NCI-H2107 treated with DMSO at 0.1 percent for 48 hours (cell line): ENCODE data around the gene LRG1.

Experiments used
- DNase-seq: peaks from one replicate; lab custom pipeline; 2025; ENCODE audit not compliant: unreplicated experiment; lab: John Stamatoyannopoulos, UW

Gene LRG1

DNA sequence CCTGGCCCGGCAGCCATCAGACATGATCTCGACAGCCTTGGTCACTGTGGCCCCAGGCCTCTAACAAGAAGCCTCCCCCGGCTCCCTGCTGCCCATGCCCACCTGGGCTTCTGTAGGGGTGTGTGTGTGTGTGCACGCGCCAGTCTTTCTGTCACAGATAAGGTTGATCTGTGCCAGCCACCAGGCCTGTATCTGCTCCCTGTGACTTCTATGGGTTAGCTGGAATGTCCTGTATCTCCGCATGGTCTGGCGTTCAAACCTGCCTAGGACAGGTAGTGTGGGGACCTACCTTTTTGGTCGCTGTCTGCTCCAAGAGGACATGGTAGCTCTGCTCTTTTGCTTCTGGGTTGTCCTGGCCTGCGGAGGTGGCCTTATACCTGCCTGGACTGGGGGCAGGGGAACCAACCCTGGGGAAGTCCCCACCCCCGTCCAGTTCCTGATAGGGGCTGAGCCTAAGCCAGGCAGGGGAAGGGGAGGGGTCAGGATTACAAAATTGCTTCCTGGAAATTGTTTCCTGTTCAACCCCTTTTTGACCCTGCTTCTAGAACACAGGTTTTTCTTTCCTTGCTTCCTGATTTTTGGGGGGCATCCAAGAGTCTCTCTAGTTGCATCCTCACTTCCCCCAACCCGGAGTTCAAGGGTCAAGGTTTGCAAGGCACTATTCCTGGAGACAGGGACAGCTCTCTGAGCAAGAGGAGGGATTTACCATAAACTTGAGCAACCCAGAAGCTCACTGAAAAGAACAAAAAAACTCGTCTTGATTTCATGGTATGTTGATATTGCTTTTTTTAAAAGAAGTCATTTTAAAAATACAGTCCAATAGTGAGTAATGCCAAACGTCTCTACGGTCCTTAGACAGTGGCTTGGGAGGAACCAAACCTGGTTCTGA is at the start of gene LRG1:
Gene LRG1, minus strand, starts transcription at position 344 of the 889 bp plus-strand sequence. Its CDS starts 23 bp downstream, at position 321.
- no peak for DNase-seq

GRCh38 chr19:4588291-4588761 is 48.5 kb upstream of the LRG1 start:
- DNase-seq = no peak

DNA sequence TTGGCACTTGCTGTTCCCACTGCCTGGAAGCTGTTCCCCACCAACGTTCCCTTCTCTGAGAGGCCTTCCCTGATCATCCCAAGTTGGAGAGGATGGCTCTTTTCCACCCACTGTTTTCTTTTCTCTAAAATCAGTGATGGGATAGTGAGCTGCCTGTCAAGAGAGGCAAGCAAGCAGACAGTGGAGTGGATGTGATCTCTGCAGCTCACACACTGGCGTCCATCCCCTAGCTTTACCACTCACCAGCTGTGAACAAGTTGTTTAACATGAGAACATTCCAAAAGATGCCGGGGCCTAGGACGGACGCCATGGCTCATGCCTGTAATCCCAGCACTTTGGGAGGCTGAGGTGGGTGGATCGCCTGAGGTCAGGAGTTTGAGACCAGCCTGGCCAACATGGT is 47.7 kb upstream of the LRG1 start:
- DNase-seq = no peak

GRCh38 chr19:4586691-4587090 is 46.9 kb upstream of the LRG1 start:
- DNase-seq = no peak

DNA sequence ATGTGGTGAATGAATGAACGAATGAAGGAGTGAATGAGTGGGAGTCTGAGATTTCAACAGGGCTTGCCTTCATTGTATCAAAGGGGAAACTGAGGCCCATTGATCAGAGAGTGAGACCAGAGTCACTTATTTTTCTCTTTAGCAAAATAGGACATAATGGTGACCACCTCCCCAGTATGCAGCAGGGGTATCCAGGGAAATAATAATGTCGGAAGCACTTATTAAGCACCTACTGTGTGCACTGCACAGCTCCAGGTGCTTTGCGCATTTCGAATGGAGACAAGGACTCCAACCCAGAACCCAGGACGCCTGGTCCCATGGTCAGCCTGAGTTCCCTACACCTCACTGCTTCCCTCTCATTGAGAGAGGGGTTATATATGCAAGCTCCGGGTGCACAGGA is 46.4 kb upstream of the LRG1 start:
- DNase-seq = no peak

DNA sequence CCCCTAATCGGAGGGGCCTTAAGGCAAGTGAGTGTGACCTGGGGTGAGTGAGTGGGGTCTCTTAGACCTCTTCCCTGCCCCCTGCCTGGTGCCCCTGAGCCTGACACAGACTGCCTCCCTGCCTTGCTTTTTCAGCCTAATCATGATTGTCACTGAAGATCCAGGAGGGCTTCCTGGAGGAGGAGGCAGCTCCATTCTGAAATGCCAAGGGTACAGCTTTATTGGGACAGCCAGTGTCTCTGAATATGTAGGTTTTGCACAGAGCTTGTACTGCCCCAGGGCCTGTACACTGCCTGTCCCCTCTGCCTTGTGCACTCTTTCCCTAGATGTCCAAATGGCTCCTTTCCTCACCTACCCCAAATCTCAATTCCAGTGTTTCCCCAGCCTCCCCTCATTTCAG is 45.7 kb upstream of the LRG1 start:
- DNase-seq = no peak

DNA sequence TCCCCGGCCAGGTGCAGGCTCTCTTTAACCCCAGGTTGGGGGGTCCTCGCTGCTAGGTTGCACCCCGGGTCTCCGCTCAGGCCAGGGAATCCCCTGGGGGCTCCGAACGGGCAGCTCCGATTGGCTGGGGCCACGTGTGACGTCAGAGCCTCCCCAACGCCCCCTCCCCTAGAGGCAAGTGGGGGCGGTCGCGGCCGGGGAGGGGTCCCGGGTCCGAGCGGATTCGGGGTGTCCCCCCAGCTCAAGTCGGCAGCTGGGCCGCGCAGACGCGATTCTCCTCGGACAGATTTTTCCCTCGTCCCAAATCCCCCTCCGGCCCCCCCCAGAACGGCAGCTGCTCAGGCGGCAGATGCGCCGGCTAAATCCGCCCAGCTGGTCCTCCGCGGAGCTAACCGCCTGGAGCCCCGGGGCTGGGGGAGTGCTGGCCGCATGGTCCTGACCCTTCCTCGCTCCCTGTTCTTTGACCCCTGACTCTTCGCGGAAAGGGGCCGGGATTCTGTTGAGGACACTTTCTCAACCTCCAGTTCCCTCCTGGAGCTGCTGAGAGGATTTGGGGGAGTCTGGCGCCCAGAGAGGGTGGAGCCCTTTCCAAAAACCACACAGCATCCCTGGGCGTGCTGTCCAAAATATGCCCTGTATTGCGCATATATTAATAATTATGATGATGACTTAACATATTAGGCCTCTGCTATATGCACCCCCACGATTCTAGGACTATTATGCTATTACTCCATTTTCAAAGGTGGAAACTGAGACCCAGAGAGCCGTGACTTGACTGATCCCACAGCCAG is 45.0 kb upstream of the LRG1 start:
- DNase-seq = no peak

- no peak for DNase-seq
These were observed 44.3 kb upstream of the LRG1 start for GRCh38 chr19:4583961-4584669.

- DNase-seq = no peak
These were observed 43.4 kb upstream of the LRG1 start for GRCh38 chr19:4582980-4583842.

DNA sequence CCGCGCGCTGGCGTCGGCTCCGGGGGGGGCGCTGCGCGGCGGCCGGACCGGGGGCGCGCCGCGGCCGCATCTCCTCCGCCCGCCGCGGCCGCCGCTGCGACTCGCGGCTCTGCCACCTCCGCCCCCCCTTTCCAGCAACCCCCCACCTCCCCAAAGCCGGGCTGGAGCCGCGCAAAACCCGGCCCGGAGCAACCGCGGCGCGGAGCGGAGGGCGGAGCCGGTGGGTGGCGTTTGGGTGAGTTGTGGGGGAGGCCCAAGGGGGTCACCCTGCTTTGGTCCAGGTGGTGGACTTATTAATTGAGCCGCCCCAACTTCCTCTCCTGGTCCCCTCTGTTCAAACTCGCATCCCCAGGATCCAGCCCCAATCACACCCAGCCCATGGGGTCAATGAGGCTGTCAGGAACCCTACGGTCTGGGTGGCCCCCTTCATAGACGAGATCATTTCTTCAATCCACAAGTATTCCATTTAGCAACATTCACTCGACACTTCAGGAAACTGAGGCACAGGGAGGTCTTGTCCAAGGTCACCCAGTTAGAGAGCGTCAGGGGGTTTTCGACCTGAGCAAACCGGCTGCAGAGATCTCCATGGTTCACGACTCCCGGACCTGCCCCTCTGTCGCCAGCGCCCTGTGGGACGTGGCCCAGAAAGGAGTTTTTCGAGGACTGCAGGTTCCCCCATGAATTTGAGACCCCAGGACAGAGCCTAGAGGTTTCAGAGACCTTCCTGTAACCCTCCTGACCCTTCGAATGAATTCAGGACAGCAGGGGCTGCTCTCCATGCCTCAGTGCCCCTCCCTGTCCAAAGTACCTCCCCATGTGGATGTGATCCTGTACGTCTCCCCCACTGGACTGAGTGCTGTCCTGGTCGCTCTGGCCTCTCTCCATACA is 42.1 kb upstream of the LRG1 start:
- no peak for DNase-seq

- no peak for DNase-seq
These were observed 41.3 kb upstream of the LRG1 start for GRCh38 chr19:4580961-4581665.

- DNase-seq = no peak
These were observed 40.4 kb upstream of the LRG1 start for GRCh38 chr19:4580021-4580901.

DNA sequence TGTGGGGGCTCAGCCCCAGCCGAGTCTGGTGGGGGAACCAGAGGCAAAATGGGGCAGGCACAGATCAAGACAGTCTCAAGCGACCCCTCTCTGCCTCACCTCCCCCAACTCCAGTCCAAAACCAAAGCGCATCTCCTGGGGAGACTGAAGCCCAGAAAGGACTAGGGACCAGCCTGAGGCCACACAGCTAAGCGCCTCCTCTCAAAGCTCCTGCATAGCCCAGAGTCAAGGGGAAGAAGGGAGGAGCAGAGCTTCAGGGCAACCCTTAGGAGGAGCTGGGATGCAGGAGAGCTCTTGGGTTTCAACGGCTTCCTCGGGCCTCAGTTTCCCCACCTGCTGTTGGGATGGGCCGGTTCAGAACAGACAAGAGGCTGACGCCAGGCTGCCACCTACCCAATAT is 39.6 kb upstream of the LRG1 start:
- DNase-seq = no peak

DNA sequence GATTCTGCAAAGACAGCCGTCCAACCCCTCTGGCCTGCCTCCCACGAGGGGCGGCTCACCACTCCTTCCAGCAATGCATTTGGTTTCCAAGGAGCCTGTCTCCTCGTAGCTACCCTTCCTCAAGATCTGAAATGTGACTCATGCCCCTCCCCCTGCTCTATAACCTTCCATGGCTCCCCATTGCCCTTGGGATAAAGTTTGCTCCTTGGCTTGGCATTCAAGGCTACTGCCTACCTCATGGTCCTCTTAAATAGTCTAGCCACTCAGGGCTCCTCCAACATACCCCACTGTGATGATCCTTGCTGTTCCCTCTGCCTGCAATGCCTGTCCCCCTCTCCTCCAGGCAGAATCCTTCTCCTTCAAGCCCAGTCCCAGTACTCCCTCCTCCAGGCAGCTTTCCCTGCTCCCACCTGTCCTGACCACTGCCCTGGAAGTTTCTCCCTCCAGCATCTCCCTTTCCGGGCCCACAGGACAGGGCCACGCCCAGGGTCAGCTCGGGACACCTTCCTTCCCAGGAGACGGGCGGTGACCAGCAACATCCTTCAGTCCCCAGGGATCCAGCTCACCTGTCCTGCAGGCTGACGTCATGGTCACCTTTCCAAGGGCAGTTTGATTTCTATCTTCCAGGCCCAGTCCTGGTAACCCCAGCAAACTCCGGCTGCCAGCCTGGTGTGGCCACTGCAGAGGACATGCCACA is 38.9 kb upstream of the LRG1 start:
- no peak for DNase-seq

DNA sequence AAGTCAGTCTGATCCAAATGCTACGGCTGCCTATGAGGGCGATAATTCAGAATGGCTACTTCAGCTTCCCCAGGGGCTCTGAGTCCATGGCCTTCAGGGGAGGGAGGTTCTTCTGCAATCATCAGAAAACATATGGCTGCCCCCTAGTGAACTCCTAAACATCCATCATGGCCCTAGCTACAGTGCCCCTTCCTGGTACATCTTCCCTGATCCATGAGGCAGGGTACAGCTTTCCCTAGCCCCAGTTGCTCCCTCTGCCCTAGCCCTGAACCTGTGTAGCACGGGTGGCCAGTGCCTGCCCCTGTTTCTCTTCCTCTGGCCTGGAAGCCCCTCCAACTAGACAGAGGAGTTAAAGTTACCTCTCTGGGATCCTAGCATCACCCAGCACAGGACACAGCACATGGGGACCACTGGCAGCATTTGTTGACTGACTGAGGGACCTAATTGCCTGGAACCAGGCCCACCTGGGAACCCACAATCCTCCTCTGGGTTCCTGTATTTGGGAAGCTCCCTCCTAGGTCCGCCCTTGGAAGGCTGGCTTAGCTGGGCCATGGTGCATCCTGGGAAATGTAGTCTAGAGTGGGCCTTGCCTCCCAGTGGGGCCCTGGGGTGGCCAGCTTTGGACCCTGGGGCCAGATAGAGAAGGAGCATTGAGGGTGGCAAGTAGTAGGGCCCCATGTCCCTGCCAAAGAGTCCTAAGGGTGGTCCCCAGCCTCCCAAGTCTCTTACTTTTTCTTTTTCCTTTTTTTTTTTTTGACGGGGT is 37.4 kb upstream of the LRG1 start:
- no peak for DNase-seq
